ENCODE measurements around the gene ZNRF3. TPM values are rescaled to one million over a fixed set of nuclear protein-coding genes. Genes with fewer than 3 reads are reported as not detected.

Gene ZNRF3
- total and polyA plus RNA-seq, 2 experiments from 2014 or later, result 11.1 to 32.2 TPM

- peaks cover 64% of the 10 kb centered on the region for H3K4me1 Mint-ChIP-seq
- no peak overlapping the region for H2AFZ ChIP-seq
- H3F3A ChIP-seq (replicated peaks; ENCODE audit: low read depth), result no peaks in the 10 kb centered on the region; the same call in none of the 2 replicates
- H4K20me1 ChIP-seq (replicated peaks; ENCODE audit: insufficient read depth), result peaks cover 41% of the 10 kb centered on the region
- TF ChIP-seq EZH2phosphoT487 (IDR thresholded peaks at IDR 0.05; ENCODE audit: unreplicated experiment) (no peak), JUNB (IDR thresholded peaks at IDR 0.05; ENCODE audit: unreplicated experiment) (no peak), CREB1 (CRISPR knock-in tag; IDR thresholded peaks at IDR 0.05; ENCODE audit: low read depth) (no peak), ZNF114 (CRISPR knock-in tag; IDR thresholded peaks at IDR 0.05) (no peak), CTCF (conservative IDR thresholded peaks at IDR 0.05; ENCODE audit: low read depth in 2 of 2) (no peak), STAT1 (IDR thresholded peaks at IDR 0.05; ENCODE audit: unreplicated experiment) (no peak)
- no peak for ATAC-seq
- H3K4me3 ChIP-seq, result no peak overlapping the region
- H3K4me2 ChIP-seq, result no peak overlapping the region
- no peak for DNase-seq (ENCODE audit: low spot score)
- H3K27me3 ChIP-seq (ENCODE audit: insufficient read depth), result no peaks in the 10 kb centered on the region
- peaks cover 61% of the 10 kb centered on the region for H3K4me1 ChIP-seq (ENCODE audit: insufficient read depth)
- no peaks in the 10 kb centered on the region for H3K27me3 Mint-ChIP-seq (ENCODE audit: insufficient read depth, low read depth, poor library complexity)
- H3K36me3 Mint-ChIP-seq (ENCODE audit: low read depth), result no peaks in the 10 kb centered on the region
- peaks cover 100% of the 10 kb centered on the region for H3K79me2 ChIP-seq (replicated peaks; ENCODE audit: insufficient read depth)
- no peaks in the 10 kb centered on the region for H3K9me3 Mint-ChIP-seq
- no peak overlapping the region for H3K4me3 Mint-ChIP-seq
- H3K27ac Mint-ChIP-seq, result peak overlapping the region; percentile 34; the same call in 1 of the 2 replicates
- no peaks in the 10 kb centered on the region for H3K36me3 ChIP-seq (ENCODE audit: insufficient read depth)
- H3K9me2 ChIP-seq (ENCODE audit: insufficient read depth), result no peaks in the 10 kb centered on the region
- H3K27ac ChIP-seq (ENCODE audit: low read depth), result no peak overlapping the region
Measured at GRCh38 chr22:28922540-28923244, 39.3 kb downstream of the ZNRF3 start.

GRCh38 chr22:28923826-28924732 lies 40.7 kb downstream of the ZNRF3 start:
- no peaks in the 10 kb centered on the region for H3K27me3 Mint-ChIP-seq (ENCODE audit: insufficient read depth, low read depth, poor library complexity)
- Histone ChIP-seq H3K27ac (ENCODE audit: low read depth) (no peak overlapping the region), H3K4me1 (ENCODE audit: insufficient read depth) (peaks cover 59% of the 10 kb centered on the region), H3K9me2 (ENCODE audit: insufficient read depth) (no peaks in the 10 kb centered on the region), H3K79me2 (replicated peaks; ENCODE audit: insufficient read depth) (peaks cover 100% of the 10 kb centered on the region), H3K4me3 (no peak overlapping the region), H3K27me3 (ENCODE audit: insufficient read depth) (no peaks in the 10 kb centered on the region), H3K36me3 (ENCODE audit: insufficient read depth) (no peaks in the 10 kb centered on the region), H3K4me2 (peak overlapping the region; percentile 35; the same call in 1 of the 2 replicates), H2AFZ (no peak overlapping the region), H4K20me1 (replicated peaks; ENCODE audit: insufficient read depth) (peaks cover 43% of the 10 kb centered on the region), H3F3A (replicated peaks; ENCODE audit: low read depth) (no peaks in the 10 kb centered on the region; the same call in 1 of the 2 replicates)
- H3K36me3 Mint-ChIP-seq (ENCODE audit: low read depth), result no peaks in the 10 kb centered on the region
- no peaks in the 10 kb centered on the region for H3K9me3 Mint-ChIP-seq
- peak overlapping the region; percentile 32; the same call in 1 of the 2 replicates for H3K27ac Mint-ChIP-seq
- no peak for TF ChIP-seq EZH2phosphoT487 (IDR thresholded peaks at IDR 0.05; ENCODE audit: unreplicated experiment)
- no peak for TF ChIP-seq ETS1 (IDR thresholded peaks at IDR 0.05)
- no peak for TF ChIP-seq NANOG (IDR thresholded peaks at IDR 0.05; ENCODE audit: borderline replicate concordance)
- TF ChIP-seq JUNB (IDR thresholded peaks at IDR 0.05; ENCODE audit: unreplicated experiment), result no peak
- no peak for TF ChIP-seq POLR2AphosphoS5 (IDR thresholded peaks at IDR 0.05; ENCODE audit: low read depth)
- TF ChIP-seq CREB1 (CRISPR knock-in tag; IDR thresholded peaks at IDR 0.05; ENCODE audit: low read depth), result no peak
- no peak for TF ChIP-seq CTCF (conservative IDR thresholded peaks at IDR 0.05; ENCODE audit: low read depth in 2 of 2)
- no peak for TF ChIP-seq ZNF331 (CRISPR knock-in tag; IDR thresholded peaks at IDR 0.05; ENCODE audit: low read depth)
- no peak for TF ChIP-seq REST (IDR thresholded peaks at IDR 0.05; ENCODE audit: unreplicated experiment)
- no peak for TF ChIP-seq ZNF114 (CRISPR knock-in tag; IDR thresholded peaks at IDR 0.05)
- no peak for TF ChIP-seq STAT1 (IDR thresholded peaks at IDR 0.05; ENCODE audit: unreplicated experiment)
- H3K4me3 Mint-ChIP-seq, result no peak overlapping the region
- no peak; the same call in 2 of the 3 replicates for ATAC-seq
- H3K4me1 Mint-ChIP-seq, result peaks cover 55% of the 10 kb centered on the region
- DNase-seq (ENCODE audit: low spot score), result peak; percentile 30
